Measurements from ENCODE around the gene MERTK. TPM values are rescaled to one million over a fixed set of nuclear protein-coding genes. Genes with fewer than 3 reads are reported as not detected.
A peak's percentile ranks its signal among the peaks of the same experiment; 100 is the strongest.
"Not testable (repeated sequence)": the region's sequence is repeated elsewhere in the genome, so short reads cannot be mapped to it uniquely, and the experiment has no call there.

Gene MERTK
- total RNA-seq, 1 experiment from 2014 or later, result 2.1 TPM

DNA sequence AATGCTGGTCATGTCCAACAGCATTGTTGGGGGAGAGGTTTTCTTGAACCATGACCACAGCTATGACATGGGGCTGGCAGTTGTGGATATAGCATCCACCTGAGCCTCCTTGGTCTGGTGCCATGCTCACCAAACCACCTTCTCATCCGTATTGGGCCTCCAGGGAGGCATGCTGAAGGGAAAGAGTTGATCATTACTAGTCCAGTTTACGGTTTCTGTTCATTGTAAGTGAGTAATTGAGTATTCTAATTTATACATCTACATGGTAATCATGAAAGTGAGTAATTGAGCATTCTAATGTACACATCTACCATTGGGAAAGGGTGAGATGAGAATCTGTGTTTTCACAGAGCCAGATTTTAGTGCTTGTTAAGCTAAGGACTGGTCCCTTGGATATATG, 163.4 kb downstream of the MERTK start:
- no peak for DNase-seq
- Mint-ChIP-seq H3K4me3 (ENCODE audit: low read depth, unreplicated experiment) (no peak overlapping the region), H3K9me3 (ENCODE audit: low read depth, unreplicated experiment) (no peaks in the 10 kb centered on the region), H3K4me1 (ENCODE audit: low read depth, unreplicated experiment) (peaks cover 38% of the 10 kb centered on the region), H3K27me3 (ENCODE audit: unreplicated experiment) (no peaks in the 10 kb centered on the region), H3K27ac (ENCODE audit: unreplicated experiment) (no peak overlapping the region), H3K36me3 (ENCODE audit: insufficient read depth, unreplicated experiment) (peaks cover 25% of the 10 kb centered on the region)
- TF ChIP-seq, protein P1, sequence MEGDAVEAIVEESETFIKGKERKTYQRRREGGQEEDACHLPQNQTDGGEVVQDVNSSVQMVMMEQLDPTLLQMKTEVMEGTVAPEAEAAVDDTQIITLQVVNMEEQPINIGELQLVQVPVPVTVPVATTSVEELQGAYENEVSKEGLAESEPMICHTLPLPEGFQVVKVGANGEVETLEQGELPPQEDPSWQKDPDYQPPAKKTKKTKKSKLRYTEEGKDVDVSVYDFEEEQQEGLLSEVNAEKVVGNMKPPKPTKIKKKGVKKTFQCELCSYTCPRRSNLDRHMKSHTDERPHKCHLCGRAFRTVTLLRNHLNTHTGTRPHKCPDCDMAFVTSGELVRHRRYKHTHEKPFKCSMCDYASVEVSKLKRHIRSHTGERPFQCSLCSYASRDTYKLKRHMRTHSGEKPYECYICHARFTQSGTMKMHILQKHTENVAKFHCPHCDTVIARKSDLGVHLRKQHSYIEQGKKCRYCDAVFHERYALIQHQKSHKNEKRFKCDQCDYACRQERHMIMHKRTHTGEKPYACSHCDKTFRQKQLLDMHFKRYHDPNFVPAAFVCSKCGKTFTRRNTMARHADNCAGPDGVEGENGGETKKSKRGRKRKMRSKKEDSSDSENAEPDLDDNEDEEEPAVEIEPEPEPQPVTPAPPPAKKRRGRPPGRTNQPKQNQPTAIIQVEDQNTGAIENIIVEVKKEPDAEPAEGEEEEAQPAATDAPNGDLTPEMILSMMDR (IDR thresholded peaks at IDR 0.05; ENCODE audit: unreplicated experiment), result no peak
- CTCF ChIA-PET, result no interaction called here
- no TSS peak for BruUV-seq (replicated peaks)
- intact Hi-C loops (cut with micrococcal nuclease; ENCODE audit: unreplicated experiment), result no loop called here

DNA sequence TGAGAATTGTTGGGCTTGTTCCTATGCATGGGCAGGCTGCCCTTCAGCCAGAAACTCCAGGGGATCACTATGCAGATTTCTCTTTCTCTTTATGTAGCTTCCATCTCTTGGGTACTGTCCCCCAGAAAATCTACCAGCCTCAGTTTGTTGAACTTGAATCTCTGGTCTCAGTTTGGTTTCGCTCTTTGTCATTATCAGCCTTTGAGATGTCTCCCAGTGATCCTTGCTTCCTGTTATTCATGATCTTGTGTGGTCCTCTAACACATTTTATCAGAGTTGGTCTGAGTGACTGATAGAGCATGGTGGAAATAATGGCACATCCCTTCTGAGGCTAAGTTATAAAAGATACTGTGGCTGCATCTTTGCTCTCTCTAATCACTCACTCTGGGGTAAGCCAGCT, 164.5 kb downstream of the MERTK start:
- Mint-ChIP-seq H3K27me3 (ENCODE audit: unreplicated experiment) (no peaks in the 10 kb centered on the region), H3K4me1 (ENCODE audit: low read depth, unreplicated experiment) (peaks cover 36% of the 10 kb centered on the region), H3K36me3 (ENCODE audit: insufficient read depth, unreplicated experiment) (peaks cover 28% of the 10 kb centered on the region), H3K9me3 (ENCODE audit: low read depth, unreplicated experiment) (no peaks in the 10 kb centered on the region), H3K4me3 (ENCODE audit: low read depth, unreplicated experiment) (no peak overlapping the region), H3K27ac (ENCODE audit: unreplicated experiment) (no peak overlapping the region)
- BruUV-seq (replicated peaks), result no TSS peak
- TF ChIP-seq, protein P1 (IDR thresholded peaks at IDR 0.05; ENCODE audit: unreplicated experiment), result no peak
- intact Hi-C loops (cut with micrococcal nuclease; ENCODE audit: unreplicated experiment), result no loop called here
- CTCF ChIA-PET, result no interaction called here
- no peak for DNase-seq

DNA sequence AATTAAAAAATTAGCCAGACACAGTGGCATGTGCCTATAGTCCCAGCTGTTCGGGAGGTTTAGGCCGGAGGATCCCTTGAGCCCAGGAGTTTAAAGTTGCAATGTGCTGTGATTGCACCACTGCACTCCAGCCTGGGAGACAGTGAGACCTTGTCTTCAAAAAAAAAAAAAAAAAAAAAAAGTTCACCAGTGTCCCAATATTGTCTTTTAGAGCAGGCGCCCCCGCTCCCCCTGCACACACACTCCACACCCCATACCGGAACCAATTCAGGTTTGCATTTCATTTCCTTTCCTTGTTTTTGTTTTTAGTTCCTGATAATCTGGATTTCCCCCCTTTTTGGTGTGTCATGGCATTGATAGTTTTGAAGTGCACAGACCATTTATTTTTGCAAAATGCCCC, 167.1 kb downstream of the MERTK start:
- no peak for DNase-seq
- CTCF ChIA-PET, result no interaction called here
- BruUV-seq (replicated peaks), result no TSS peak
- peaks cover 22% of the 10 kb centered on the region for H3K4me1 Mint-ChIP-seq (ENCODE audit: low read depth, unreplicated experiment)
- H3K27ac Mint-ChIP-seq (ENCODE audit: unreplicated experiment), result peak overlapping the region; percentile 50
- H3K36me3 Mint-ChIP-seq (ENCODE audit: insufficient read depth, unreplicated experiment), result peaks cover 54% of the 10 kb centered on the region
- TF ChIP-seq, protein P1 (IDR thresholded peaks at IDR 0.05; ENCODE audit: unreplicated experiment), result no peak
- H3K27me3 Mint-ChIP-seq (ENCODE audit: unreplicated experiment), result no peaks in the 10 kb centered on the region
- peak overlapping the region; percentile 40 for H3K4me3 Mint-ChIP-seq (ENCODE audit: low read depth, unreplicated experiment)
- intact Hi-C loops (cut with micrococcal nuclease; ENCODE audit: unreplicated experiment), result no loop called here
- peaks cover 4% of the 10 kb centered on the region for H3K9me3 Mint-ChIP-seq (ENCODE audit: low read depth, unreplicated experiment)

DNA sequence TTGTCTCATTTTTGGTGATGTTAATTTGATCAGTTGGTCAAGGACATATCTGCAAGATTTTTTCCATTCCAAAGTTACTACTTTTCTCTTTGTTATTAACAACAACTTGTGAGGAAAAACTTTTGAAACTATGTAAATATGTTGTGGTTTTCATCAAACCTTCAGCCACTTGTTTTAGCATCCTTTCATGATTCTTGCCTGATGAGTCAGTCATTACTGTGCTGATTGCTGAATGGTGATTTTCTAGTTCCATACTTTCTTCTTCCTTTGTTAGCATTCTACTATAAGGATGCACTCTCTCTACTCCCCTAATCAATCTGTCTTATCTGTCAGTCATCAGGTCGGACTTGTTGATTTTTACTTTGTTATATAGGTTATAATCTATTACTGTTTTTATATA, 167.6 kb downstream of the MERTK start:
- Mint-ChIP-seq H3K27me3 (ENCODE audit: unreplicated experiment) (no peaks in the 10 kb centered on the region), H3K36me3 (ENCODE audit: insufficient read depth, unreplicated experiment) (peaks cover 59% of the 10 kb centered on the region), H3K4me3 (ENCODE audit: low read depth, unreplicated experiment) (peak overlapping the region; percentile 40), H3K9me3 (ENCODE audit: low read depth, unreplicated experiment) (peaks cover 4% of the 10 kb centered on the region), H3K4me1 (ENCODE audit: low read depth, unreplicated experiment) (peaks cover 22% of the 10 kb centered on the region), H3K27ac (ENCODE audit: unreplicated experiment) (peak overlapping the region; percentile 50)
- no peak for DNase-seq
- BruUV-seq (replicated peaks), result no TSS peak
- intact Hi-C loops (cut with micrococcal nuclease; ENCODE audit: unreplicated experiment), result no loop called here
- TF ChIP-seq, protein P1 (IDR thresholded peaks at IDR 0.05; ENCODE audit: unreplicated experiment), result no peak
- CTCF ChIA-PET, result no interaction called here

DNA sequence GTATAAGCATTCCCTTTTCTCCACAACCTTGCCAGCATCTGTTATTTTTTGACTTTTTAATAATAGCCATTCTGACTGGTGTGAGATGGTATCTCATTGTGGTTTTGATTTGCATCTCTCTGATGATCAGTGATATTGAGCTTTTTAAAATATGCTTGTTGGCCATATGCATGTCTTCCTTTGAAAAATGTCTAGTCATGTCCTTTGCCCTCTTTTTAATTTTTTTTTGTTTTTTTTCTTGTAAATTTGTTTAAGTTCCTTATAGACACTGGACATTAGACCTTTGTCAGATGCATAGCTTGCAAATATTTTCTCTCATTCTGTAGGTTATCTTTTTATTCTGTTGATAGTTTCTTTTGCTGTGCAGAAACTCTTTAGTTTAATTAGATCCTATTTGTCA, 171.4 kb downstream of the MERTK start:
- H3K4me3 Mint-ChIP-seq (ENCODE audit: low read depth, unreplicated experiment); H3K9me3 Mint-ChIP-seq (ENCODE audit: low read depth, unreplicated experiment); CTCF ChIA-PET; H3K27ac Mint-ChIP-seq (ENCODE audit: unreplicated experiment); DNase-seq; H3K27me3 Mint-ChIP-seq (ENCODE audit: unreplicated experiment); intact Hi-C loops (cut with micrococcal nuclease; ENCODE audit: unreplicated experiment); BruUV-seq (replicated peaks): not testable (repeated sequence)
- H3K36me3 Mint-ChIP-seq (ENCODE audit: insufficient read depth, unreplicated experiment), result peaks cover 66% of the 10 kb centered on the region
- peaks cover 27% of the 10 kb centered on the region for H3K4me1 Mint-ChIP-seq (ENCODE audit: low read depth, unreplicated experiment)
